Heart left ventricle (tissue), 13 donors: ENCODE measurements around the gene TREM2.

Source experiments
- CTCF ChIP-seq, 12 donors: fragments of 200-600 bp; sonication (generic) in 4 of 12; IDR thresholded peaks; one replicate each; pipeline versions ENCODE4 v1.5.0 to v1.8.0; 2018 to 2022; ENCODE audit warnings: antibody characterized with exemption in 12 of 12, mild to moderate bottlenecking in 5 of 12
- POLR2A ChIP-seq, 2 donors: fragments of 450-650 bp; IDR thresholded peaks; one replicate each; pipeline ENCODE4 v1.6.1; 2017; ENCODE audit warnings: antibody characterized with exemption in 2 of 2, mild to moderate bottlenecking in 2 of 2, moderate library complexity in 2 of 2
- donor health status: ischemic (EF 13 %, LVEDD 7.1; RV severe dilation, severe dysfunction).
- donor health status: DM: no; HTN: yes; CAD: no.
- donor health status: DM: no; HTN: no; CAD: no.
- donor health status: ischemic (EF 25% LVEDD 6.9; RV normal size, moderate dysfunction).
- donor health status: ischemic (EF 25% LVEDD 5.7; RV mildly dilated, moderate dysfunction).
- donor health status: ischemic (EF 35%, LVEDD 5.7; RV mildly dilated, moderate dysfunction).
- donor health status: nonischemic (EF 11% LVEDD 7.7; RV severe dilation, severe dysfunction).
- donor health status: DM: yes; HTN: yes; CAD: no.
- donor health status: PGD.
- donor health status: ischemic (EF 29% LVEDD 5.4; RV normal size, mild dysfunction).
- donor health status: nonischemic (EF 23%, LVEDD 6.1; RV moderate dilation, normal function).

DNA sequence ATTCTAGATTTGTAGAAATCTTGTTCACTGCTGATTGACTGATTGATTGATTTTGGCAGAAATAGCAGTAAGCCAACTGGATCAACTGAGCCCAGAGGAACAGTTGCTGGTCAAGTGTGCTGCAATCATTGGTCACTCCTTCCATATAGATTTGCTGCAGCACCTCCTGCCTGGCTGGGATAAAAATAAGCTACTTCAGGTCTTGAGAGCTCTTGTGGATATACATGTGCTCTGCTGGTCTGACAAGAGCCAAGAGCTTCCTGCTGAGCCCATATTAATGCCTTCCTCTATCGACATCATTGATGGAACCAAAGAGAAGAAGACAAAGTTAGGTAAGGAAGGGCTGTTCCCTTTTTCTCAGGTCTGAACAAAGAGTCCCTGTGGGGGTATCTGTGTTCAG lies 40.0 kb downstream of the TREM2 start:
- no peak for TF ChIP-seq CTCF (IDR thresholded peaks at IDR 0.05)
- TF ChIP-seq POLR2A (IDR thresholded peaks at IDR 0.05), result no peak
